ENCODE measurements around the gene S100A1.

The S100A1 gene

DNA sequence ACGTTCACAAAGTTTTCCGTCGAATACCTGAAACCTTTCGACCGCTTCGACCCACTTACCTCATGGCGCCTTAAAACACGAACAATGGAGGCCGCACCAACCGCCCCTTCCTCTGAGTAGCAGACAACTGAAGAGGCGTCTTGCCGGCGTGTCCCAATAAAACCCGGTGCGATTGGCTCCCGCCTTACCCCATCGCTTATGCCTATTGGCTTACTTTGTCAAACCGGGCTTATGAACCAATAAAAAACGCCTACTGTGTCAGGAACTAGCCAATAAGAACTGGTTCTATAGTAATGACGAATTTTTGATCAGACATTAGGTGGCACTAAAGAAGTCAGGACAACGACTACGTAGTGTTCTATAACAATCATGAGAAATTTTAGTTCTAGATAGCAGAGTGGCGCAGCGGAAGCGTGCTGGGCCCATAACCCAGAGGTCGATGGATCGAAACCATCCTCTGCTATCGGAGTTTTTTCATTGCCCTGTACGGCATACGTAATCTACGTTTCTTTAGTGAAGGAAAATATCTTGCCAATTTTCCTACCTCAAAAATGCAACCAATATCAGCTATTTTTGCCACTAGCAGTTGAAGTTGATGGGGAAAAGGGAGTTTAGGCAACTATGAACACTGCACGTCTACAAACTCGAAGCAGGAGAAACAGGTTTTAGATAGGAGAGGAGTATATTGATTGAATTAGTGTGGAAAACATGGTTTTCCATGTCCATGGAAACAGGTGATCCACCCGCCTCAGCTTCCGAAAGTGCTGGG, 42.8 kb downstream of the S100A1 start, which contains the start of gene ILF2:
TSS of gene ILF2 (minus strand) at position 135 of the 769 bp plus-strand sequence. CDS start at position 64, 71 bp downstream.
- intact Hi-C loops (cut with DNase I) = loop anchor here (2.0 kb wide), 1 partner anchor 112 kb away; no protein-coding TSS in a partner anchor
- DNase-seq = peak; percentile 88 to 98 (median 95)

DNA sequence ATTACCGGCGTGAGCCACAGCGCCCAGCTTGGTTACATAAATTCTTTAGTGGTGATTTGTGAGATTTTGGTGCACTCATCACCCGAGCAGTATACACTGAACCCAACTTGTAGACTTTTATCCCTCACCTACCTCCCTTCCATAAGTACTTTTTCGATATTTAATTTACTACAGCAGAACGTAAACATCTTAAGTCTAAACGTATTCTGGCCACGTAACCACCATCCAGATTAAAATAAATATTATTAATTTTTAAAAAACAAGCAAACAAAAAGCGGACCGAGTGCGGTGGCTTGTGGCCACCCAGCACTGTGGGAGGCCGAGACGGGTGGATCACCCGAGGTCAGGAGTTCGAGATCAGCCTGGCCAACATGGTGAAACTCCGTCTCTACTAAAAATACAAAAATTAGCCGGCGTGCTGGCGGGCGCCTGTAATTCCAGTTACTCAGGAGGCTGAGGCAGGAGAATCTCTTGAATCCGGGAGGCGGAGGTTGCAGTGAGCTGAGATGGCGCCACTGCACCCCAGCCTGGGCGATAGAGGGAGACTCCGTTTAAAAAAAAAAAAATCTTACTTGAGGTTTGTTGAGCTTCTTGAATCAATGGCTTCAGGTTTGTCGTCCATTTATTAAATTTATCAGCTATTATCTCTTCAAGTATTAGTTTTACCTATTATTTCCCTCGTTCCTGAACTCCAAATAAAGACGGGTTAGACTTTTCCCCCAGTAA, 43.6 kb downstream of the S100A1 start:
- peak in 33 of 42 donors; percentile 18 to 74 (median 35) for DNase-seq
- intact Hi-C loops (cut with DNase I) = loop anchor here (2.0 kb wide), 1 partner anchor 111 kb away; no protein-coding TSS in a partner anchor

GRCh38 chr1:153673511-153673910, 45.3 kb downstream of the S100A1 start:
- intact Hi-C loops (cut with DNase I) = no loop called here
- DNase-seq = no peak

DNA sequence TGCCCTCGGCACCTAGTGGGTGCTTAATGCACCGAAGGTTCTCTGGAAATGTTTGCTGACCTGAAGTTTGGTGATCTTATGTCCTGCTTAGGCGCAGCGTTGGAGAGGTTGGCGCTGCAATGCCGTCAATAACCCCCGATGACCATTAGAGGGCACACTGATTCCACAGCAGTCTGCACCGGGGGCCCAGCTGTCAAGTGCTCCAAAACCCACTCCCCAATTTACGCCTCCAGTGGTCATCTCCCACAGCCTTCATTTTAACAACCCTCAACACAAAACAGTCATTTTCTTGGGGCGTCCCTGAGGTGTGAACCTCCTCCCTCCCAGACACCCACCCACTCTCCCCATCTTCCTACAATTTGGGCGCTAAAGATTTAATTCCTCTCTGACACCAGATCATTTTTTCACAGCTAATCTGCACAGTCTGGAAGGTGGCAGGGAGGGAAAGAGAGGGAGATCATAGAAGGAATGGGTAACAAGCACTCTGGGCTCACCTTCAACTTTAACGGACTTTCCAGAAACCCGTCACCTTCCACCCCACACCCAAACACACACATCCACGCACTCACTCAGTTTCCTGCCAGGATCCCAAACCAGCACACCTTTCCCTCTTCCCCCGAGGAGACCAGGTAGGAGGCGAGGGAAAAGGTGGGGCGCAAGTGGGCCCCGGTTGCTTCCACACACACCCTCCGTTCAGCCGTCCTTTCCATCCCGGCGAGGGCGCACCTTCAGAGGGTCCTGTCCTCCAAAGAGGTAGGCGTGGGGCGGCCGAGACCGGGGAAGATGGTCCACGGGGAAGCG, 49.7 kb downstream of the S100A1 start:
- peak in 41 of 42 donors; percentile 25 to 82 (median 58) for DNase-seq
- intact Hi-C loops (cut with DNase I) = no loop called here

GRCh38 chr1:153678519-153679336, 50.5 kb downstream of the S100A1 start, which contains the start of gene NPR1:
TSS of gene NPR1 (plus strand) at chr1:153678688. CDS start at chr1:153679109, 421 bp downstream.
- DNase-seq = peak in 32 of 42 donors; percentile 10 to 69 (median 36)

GRCh38 chr1:153679337-153680119, 51.3 kb downstream of the S100A1 start:
- intact Hi-C loops (cut with DNase I) = loop anchor here (5.0 to 10.0 kb wide), 2 partner anchors 65 to 303 kb away; no protein-coding TSS in a partner anchor
- peak in 1 of 42 donors; percentile 31 for DNase-seq

More at GRCh38 chr1:153678519-153679336, 50.5 kb downstream of the S100A1 start, which contains the start of gene NPR1:
- intact Hi-C loops (cut with DNase I) = no loop called here

- DNase-seq = no peak
- intact Hi-C loops (cut with DNase I) = loop anchor here (5.0 to 10.0 kb wide), 2 partner anchors 65 to 302 kb away; no protein-coding TSS in a partner anchor
Observed at GRCh38 chr1:153680120-153680403, 51.8 kb downstream of the S100A1 start.
